Measurements from ENCODE around the gene RIT1.

DNA sequence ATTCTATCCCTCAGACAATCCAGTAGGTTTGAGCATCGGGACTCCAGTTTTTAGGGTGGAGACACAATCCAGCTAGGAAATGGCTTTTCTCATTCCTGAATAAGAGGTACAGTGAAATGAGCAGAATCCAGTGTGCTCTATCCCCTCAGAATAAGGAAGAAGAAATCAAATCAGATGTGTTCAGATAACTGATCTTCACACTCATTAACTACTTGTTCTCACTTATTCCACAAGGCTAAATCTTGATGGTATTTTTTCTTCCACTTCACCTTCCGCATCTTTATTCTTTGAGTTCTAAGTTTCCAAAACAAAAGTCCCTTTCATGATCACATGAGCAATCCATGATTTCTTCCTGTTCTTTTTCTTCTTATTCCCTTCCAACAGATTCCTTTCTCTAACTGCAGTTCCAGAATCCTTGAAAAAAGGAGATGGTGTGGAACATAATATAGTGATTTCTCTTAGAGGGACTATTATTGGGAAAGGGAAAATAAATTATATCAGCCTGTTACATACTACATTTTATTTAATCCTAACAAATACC lies 50.1 kb downstream of the RIT1 start:
- TF ChIP-seq, protein P1, sequence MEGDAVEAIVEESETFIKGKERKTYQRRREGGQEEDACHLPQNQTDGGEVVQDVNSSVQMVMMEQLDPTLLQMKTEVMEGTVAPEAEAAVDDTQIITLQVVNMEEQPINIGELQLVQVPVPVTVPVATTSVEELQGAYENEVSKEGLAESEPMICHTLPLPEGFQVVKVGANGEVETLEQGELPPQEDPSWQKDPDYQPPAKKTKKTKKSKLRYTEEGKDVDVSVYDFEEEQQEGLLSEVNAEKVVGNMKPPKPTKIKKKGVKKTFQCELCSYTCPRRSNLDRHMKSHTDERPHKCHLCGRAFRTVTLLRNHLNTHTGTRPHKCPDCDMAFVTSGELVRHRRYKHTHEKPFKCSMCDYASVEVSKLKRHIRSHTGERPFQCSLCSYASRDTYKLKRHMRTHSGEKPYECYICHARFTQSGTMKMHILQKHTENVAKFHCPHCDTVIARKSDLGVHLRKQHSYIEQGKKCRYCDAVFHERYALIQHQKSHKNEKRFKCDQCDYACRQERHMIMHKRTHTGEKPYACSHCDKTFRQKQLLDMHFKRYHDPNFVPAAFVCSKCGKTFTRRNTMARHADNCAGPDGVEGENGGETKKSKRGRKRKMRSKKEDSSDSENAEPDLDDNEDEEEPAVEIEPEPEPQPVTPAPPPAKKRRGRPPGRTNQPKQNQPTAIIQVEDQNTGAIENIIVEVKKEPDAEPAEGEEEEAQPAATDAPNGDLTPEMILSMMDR (IDR thresholded peaks at IDR 0.05; ENCODE audit: low read depth, low read length) = no peak
- no peak for TF ChIP-seq EZH2phosphoT487 (IDR thresholded peaks at IDR 0.05; ENCODE audit: low read depth)
